Fibroblast of lung (primary cell): Measurements from ENCODE around the gene PCDHA5. TPM values are rescaled to one million over a fixed set of nuclear protein-coding genes. Genes with fewer than 3 reads are reported as not detected.
"Not testable (repeated sequence)": the region's sequence is repeated elsewhere in the genome, so short reads cannot be mapped to it uniquely, and the experiment has no call there.

Experiments
- DNase-seq, 2 donors: peaks; one replicate each; pipeline versions ENCODE4 v3.0.0 to v3.0.0-alpha.2; 2010; ENCODE audit warnings: low read depth in 2 of 2
- H2AFZ ChIP-seq: 2 replicates; pipeline ENCODE4 v1.5.1; 2012; ENCODE audit warnings: low read length, control low read depth, inconsistent platforms
- H3K27ac ChIP-seq: 2 replicates; pipeline ENCODE4 v1.5.1; 2011; ENCODE audit warnings: low read length, control low read depth; ENCODE audit not compliant: insufficient read depth
- H3K27me3 ChIP-seq: 2 replicates; pipeline ENCODE4 v1.5.1; 2011; ENCODE audit warnings: mild to moderate bottlenecking, low read length; ENCODE audit not compliant: control insufficient read depth, insufficient read depth
- H3K36me3 ChIP-seq: 2 replicates; pipeline ENCODE4 v1.5.1; 2011; ENCODE audit warnings: low read length; ENCODE audit not compliant: control insufficient read depth, insufficient read depth
- H3K4me1 ChIP-seq: 2 replicates; pipeline ENCODE4 v1.5.1; 2011; ENCODE audit warnings: low read length; ENCODE audit not compliant: control insufficient read depth, insufficient read depth; ENCODE audit errors: extremely low read depth
- H3K4me2 ChIP-seq: 2 replicates; pipeline ENCODE4 v1.5.1; 2011; ENCODE audit warnings: low read length, control low read depth; ENCODE audit not compliant: insufficient read depth; ENCODE audit errors: extremely low read depth
- H3K4me3 ChIP-seq, 4 experiments: fragments of 200-600 bp in 1 of 4; sonication (generic) in 1 of 4; replicated peaks in 1 of 4; 2 replicates each; pipeline ENCODE4 v1.5.1; 2011 to 2016; ENCODE audit warnings: low read length in 4 of 4, low read depth in 3 of 4, mild to moderate bottlenecking in 3 of 4, control low read depth in 2 of 4, inconsistent platforms in 1 of 4, mixed read lengths in 1 of 4; ENCODE audit not compliant: insufficient read depth in 1 of 4; ENCODE audit errors: control extremely low read depth in 1 of 4
- H3K79me2 ChIP-seq: 2 replicates; pipeline ENCODE4 v1.5.1; 2012; ENCODE audit warnings: mild to moderate bottlenecking, low read length, inconsistent platforms; ENCODE audit not compliant: control insufficient read depth, insufficient read depth
- H3K9ac ChIP-seq: 2 replicates; pipeline ENCODE4 v1.5.1; 2011; ENCODE audit warnings: mild to moderate bottlenecking, low read length, control low read depth; ENCODE audit not compliant: insufficient read depth
- H3K9me3 ChIP-seq: 2 replicates; pipeline ENCODE4 v1.5.1; 2012; ENCODE audit warnings: low read depth, low read length; ENCODE audit not compliant: control insufficient read depth, insufficient read depth
- H4K20me1 ChIP-seq: 2 replicates; pipeline ENCODE4 v1.5.1; 2011; ENCODE audit warnings: low read length; ENCODE audit not compliant: control insufficient read depth, insufficient read depth; ENCODE audit errors: extremely low read depth
- CTCF ChIP-seq, 2 donors: IDR thresholded peaks in 1 of 2; conservative IDR thresholded peaks in 1 of 2; 1 replicate in 1 of 2; 2 replicates in 1 of 2; pipeline ENCODE4 v1.5.1; 2011 to 2012; ENCODE audit warnings: low read length in 2 of 2, control low read depth in 1 of 2, inconsistent platforms in 1 of 2, low read depth in 1 of 2, mild to moderate bottlenecking in 1 of 2
- EZH2 ChIP-seq: IDR thresholded peaks from 2 replicates; pipeline ENCODE4 v1.5.1; 2012; ENCODE audit warnings: low read length, control low read depth, mild to moderate bottlenecking; ENCODE audit errors: missing control alignments
- polyA plus RNA-seq, 2 donors: library from polyadenylated mRNA; depleted of rRNA in 1 of 2; stranded (reverse) in 1 of 2; unstranded in 1 of 2; fragments of >200 nt; gene quantifications; 2 replicates each; pipeline ENCODE4 v1.2.1, GENCODE V29; 2011 to 2012; ENCODE audit warnings: missing spikeins in 1 of 2
- total RNA-seq: library from RNA; depleted of rRNA; stranded (reverse); fragments of >200 nt; gene quantifications from 2 replicates; pipeline ENCODE4 v1.2.1, GENCODE V29; 2014

PCDHA5 gene
- total and polyA plus RNA-seq, 2 donors (not counting 1 experiment from before 2014, with no cell fraction given) = 0.24 to 0.33 TPM

DNA sequence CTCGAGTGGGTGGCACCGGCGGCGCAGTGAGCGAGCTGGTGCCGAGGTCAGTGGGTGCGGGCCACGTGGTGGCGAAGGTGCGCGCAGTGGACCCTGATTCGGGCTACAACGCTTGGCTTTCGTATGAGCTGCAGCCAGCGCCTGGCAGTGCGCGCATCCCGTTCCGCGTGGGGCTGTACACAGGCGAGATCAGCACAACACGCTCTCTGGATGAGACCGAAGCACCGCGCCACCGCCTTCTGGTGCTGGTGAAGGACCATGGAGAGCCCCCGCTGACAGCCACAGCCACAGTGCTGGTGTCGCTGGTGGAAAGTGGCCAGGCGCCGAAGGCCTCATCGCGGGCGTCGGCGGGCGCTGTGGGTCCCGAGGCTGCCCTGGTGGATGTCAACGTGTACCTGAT, 2.1 kb downstream of the PCDHA5 start:
- no peak for DNase-seq
- TF ChIP-seq EZH2 (no peak), CTCF (conservative IDR thresholded peaks at IDR 0.05 in 1 of 2, IDR thresholded peaks at IDR 0.05 in 1 of 2; ENCODE audit: low read depth in 1 of 2, low read length in 2 of 2) (no peak)
- no peaks in the 10 kb centered on the region for H3K79me2 ChIP-seq
- H3K36me3 ChIP-seq = no peaks in the 10 kb centered on the region
- H3K4me3 ChIP-seq = no peak overlapping the region
- no peak overlapping the region for H3K4me2 ChIP-seq
- H3K4me1 ChIP-seq = no peaks in the 10 kb centered on the region
- no peak overlapping the region for H3K9ac ChIP-seq
- no peak overlapping the region for H2AFZ ChIP-seq
- no peak overlapping the region for H3K27ac ChIP-seq
- H3K27me3 ChIP-seq = no peaks in the 10 kb centered on the region
- no peaks in the 10 kb centered on the region for H3K9me3 ChIP-seq
- H4K20me1 ChIP-seq = no peaks in the 10 kb centered on the region

GRCh38 chr5:140827704-140828361, 6.4 kb downstream of the PCDHA5 start, which contains the start of gene PCDHA6:
PCDHA6 (plus strand) TSS chr5:140827960; CDS start chr5:140828092, 132 bp downstream.
- DNase-seq = no peak
- Histone ChIP-seq H4K20me1 (no peaks in the 10 kb centered on the region), H3K9ac (no peak within 1 kb of the TSS), H3K36me3 (no peaks in the 10 kb centered on the region), H3K4me1 (no peaks in the 10 kb centered on the region), H3K27me3 (no peaks in the 10 kb centered on the region), H3K4me3 (peak within 1 kb of the TSS in 1 of 4 experiments; percentile 38), H3K9me3 (no peaks in the 10 kb centered on the region), H3K79me2 (no peaks in the 10 kb centered on the region), H3K27ac (no peak within 1 kb of the TSS), H2AFZ (no peak within 1 kb of the TSS), H3K4me2 (no peak within 1 kb of the TSS)
- TF ChIP-seq CTCF (conservative IDR thresholded peaks at IDR 0.05 in 1 of 2, IDR thresholded peaks at IDR 0.05 in 1 of 2; ENCODE audit: low read depth in 1 of 2, low read length in 2 of 2) (no peak), EZH2 (no peak)

DNA sequence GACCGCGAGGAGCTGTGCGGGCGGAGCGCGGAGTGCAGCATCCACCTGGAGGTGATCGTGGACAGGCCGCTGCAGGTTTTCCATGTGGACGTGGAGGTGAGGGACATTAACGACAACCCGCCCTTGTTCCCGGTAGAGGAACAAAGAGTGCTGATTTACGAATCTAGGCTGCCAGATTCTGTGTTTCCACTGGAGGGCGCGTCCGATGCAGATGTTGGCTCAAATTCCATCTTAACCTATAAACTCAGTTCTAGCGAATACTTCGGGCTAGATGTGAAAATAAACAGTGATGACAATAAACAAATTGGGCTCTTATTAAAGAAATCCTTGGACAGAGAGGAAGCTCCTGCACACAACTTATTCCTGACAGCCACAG, 6.9 kb downstream of the PCDHA5 start:
- no peak overlapping the region for H3K9ac ChIP-seq
- H3K79me2 ChIP-seq = no peaks in the 10 kb centered on the region
- no peak overlapping the region for H3K27ac ChIP-seq
- peak overlapping the region in 1 of 4 experiments; percentile 38 for H3K4me3 ChIP-seq
- no peak overlapping the region for H2AFZ ChIP-seq
- no peak overlapping the region for H3K4me2 ChIP-seq
- H3K4me1 ChIP-seq = no peaks in the 10 kb centered on the region
- no peaks in the 10 kb centered on the region for H3K36me3 ChIP-seq
- no peaks in the 10 kb centered on the region for H4K20me1 ChIP-seq
- no peaks in the 10 kb centered on the region for H3K27me3 ChIP-seq
- DNase-seq = no peak
- no peaks in the 10 kb centered on the region for H3K9me3 ChIP-seq
- no peak for TF ChIP-seq CTCF (conservative IDR thresholded peaks at IDR 0.05 in 1 of 2, IDR thresholded peaks at IDR 0.05 in 1 of 2; ENCODE audit: low read depth in 1 of 2, low read length in 2 of 2)
- TF ChIP-seq EZH2 = no peak

DNA sequence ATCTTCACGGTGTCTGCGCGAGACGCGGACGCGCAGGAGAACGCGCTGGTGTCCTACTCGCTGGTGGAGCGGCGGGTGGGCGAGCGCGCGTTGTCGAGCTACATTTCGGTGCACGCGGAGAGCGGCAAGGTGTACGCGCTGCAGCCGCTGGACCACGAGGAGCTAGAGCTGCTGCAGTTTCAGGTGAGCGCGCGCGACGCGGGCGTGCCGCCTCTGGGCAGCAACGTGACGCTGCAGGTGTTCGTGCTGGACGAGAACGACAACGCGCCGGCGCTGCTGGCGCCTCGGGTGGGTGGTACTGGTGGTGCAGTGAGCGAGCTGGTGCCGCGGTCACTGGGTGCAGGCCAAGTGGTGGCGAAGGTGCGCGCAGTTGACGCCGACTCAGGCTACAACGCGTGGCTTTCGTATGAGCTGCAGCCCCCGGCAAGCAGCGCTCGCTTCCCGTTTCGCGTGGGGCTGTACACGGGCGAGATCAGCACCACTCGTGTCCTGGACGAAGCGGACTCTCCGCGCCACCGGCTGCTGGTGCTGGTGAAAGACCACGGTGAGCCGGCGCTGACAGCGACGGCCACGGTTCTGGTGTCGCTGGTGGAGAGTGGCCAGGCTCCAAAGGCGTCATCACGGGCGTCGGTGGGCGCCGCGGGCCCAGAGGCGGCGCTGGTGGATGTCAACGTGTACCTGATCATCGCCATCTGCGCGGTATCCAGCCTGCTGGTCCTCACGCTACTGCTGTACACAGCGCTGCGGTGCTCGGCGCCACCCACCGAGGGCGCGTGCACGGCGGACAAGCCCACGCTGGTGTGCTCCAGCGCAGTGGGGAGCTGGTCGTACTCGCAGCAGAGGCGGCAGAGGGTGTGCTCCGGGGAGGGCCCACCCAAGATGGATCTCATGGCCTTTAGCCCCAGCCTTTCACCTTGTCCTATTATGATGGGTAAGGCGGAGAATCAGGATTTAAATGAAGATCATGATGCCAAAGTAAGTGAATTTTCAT, 8.4 kb downstream of the PCDHA5 start:
- not testable (repeated sequence) for H3K4me3 ChIP-seq, H3K4me1 ChIP-seq, H2AFZ ChIP-seq, H3K9me3 ChIP-seq, H3K79me2 ChIP-seq, H3K4me2 ChIP-seq, H3K9ac ChIP-seq, DNase-seq, H3K36me3 ChIP-seq, H3K27ac ChIP-seq, H3K27me3 ChIP-seq, H4K20me1 ChIP-seq
